Femur (tissue), 1 donor: ENCODE results near the gene CILP2.

ENCODE experiments used
- DNase-seq: peaks from one replicate; pipeline ENCODE4 v3.0.0-alpha.2; 2017

The CILP2 gene

DNA sequence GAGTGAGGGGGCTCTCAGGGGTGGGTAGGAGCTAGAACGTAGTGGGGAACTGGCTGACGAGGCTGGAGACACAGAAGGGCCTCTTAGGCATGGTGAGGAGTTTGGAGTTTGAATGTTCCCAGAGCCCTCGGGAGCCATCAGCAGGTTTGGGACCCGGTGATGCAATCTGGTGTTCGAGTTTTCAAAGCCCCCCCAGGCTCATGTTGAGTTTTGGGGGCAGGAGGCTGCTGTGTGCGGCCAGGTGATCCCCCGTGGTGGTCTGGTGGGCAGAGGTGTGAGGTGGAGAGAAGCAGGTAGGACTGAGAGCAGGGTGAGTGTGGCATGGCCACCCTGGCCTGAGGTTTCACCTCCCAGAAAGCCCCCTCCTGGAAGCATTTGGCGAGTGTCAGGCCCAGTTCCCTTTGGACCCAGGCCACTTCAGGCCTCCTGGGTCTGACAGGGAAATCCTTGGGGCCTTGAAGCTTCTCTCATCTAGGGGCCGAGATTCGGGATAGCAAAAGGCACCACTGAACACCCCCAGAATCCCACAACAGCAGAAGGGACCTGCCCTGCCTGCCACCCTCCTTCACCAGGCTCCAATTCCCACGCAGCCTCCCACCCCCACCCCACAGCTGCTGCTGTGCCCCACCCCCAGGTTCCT lies 8.2 kb upstream of the CILP2 start:
- DNase-seq: no peak

DNA sequence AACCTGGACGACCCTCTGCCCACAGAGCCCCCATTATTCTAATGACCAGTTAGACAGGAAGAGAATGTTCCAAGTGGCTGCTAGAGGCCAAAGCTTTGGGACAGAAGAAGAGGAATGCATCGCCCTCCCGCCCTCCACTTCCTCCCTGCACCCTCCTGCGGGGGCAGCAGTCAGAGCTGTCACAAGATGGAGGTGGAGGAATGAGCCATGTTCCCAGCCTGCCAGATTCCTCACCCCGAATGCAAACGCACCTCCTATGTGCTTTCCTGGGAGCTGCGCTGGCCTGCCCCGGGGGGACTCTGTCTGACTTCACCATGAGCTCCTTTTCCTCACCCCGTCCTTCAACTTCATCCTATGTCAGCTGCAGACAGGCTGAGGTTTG lies 7.7 kb upstream of the CILP2 start:
- no peak for DNase-seq

- DNase-seq: no peak
These were observed 7.2 kb upstream of the CILP2 start for GRCh38 chr19:19530889-19531288.

DNA sequence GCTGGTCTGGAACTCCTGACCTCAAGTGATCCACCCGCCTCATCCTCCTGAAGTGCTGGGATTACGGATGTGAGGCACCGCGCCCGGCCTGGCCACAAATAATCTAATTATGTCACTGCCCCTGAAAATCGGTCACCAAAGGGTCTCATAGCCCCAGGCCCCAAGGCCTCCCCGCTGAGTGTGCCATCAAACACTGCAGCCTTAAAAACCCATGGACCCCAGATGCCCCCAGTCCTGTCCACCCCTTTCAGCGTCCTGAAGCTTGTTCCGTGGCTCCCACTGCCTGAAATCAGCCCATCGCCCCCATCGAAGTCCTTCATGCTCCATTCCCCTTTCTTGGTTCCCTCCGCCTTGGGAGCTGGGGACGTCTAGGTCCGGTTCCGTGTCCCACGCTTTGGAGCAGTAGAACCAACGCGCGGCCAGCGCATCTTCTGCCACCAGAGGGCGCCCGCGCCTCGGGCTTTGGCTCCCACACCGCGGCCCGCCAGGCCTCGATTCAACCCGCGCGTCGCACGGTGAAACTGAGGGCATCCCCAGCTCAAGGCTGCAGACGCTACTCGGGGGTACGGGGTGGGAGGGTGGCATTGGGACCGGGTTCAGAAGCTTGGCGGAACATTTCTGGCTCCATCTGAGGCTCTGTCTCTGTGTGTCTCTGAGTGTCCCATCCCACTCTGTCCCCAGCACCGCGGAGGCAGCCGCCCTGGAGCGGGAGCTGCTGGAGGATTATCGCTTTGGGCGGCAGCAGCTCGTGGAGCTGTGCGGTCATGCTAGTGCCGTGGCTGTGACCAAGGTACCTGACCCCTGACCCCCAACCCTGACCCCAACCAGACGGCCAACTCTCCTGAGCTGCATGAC lies 5.9 kb upstream of the CILP2 start:
- DNase-seq: peak; percentile 87

GRCh38 chr19:19532806-19533701 lies 5.0 kb upstream of the CILP2 start:
- no peak for DNase-seq

GRCh38 chr19:19533841-19534240 lies 4.2 kb upstream of the CILP2 start:
- DNase-seq: peak; percentile 40

- DNase-seq: peak; percentile 38
These were observed 3.4 kb upstream of the CILP2 start for GRCh38 chr19:19534556-19535265.

- DNase-seq: peak; percentile 35
These were observed 2.5 kb upstream of the CILP2 start for GRCh38 chr19:19535311-19536191.

DNA sequence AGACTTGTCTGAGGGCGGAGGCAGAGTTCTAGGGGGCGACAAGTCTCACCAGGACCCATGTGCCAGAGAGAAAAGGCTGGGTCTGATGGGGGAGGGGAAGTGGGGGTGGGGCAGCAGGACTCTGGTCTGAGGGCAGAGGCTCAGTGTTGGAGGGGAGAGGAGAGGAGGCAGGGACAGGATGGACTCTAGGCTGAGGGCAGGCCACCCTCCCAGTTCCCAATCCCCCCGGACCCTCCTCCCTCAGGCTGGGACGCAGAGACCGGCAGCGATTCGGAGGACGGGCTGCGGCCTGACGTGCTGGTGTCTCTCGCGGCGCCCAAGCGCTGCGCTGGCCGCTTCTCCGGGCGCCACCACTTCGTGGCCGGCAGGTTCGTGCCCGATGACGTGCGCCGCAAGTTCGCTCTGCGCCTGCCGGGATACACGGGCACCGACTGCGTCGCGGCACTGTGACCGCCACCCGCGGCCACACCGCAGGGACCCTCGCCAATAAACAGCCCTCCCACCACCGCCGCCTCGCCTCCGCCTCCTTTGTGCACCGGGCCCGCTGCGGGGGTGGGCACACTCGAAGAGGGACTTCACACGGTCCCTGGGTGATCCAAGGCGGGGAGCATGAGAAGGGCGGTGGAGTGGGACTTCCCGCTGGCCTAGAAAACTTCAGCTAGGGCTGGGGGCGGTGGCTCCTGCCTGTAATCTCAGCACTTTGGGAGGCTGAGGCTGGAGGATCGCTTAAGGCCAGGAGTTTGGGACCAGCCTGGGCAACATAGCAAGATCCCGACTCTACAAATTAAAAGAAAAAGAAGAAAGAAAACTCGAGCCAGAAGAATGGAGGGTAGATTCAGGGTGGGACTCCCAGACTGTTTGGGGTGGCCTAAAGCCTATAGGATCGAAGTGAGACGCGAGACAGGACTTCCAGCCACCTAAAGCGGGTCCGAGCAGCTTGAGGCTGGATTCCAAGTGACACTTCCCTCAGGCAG lies 703 bp upstream of the CILP2 start:
- DNase-seq: peak; percentile 40

GRCh38 chr19:19538785-19539166 lies 711 bp downstream of the CILP2 start:
- DNase-seq: peak; percentile 71

GRCh38 chr19:19539698-19540063 lies 1.6 kb downstream of the CILP2 start:
- peak; percentile 24 for DNase-seq

GRCh38 chr19:19540064-19540714 lies 2.1 kb downstream of the CILP2 start:
- peak; percentile 89 for DNase-seq

DNA sequence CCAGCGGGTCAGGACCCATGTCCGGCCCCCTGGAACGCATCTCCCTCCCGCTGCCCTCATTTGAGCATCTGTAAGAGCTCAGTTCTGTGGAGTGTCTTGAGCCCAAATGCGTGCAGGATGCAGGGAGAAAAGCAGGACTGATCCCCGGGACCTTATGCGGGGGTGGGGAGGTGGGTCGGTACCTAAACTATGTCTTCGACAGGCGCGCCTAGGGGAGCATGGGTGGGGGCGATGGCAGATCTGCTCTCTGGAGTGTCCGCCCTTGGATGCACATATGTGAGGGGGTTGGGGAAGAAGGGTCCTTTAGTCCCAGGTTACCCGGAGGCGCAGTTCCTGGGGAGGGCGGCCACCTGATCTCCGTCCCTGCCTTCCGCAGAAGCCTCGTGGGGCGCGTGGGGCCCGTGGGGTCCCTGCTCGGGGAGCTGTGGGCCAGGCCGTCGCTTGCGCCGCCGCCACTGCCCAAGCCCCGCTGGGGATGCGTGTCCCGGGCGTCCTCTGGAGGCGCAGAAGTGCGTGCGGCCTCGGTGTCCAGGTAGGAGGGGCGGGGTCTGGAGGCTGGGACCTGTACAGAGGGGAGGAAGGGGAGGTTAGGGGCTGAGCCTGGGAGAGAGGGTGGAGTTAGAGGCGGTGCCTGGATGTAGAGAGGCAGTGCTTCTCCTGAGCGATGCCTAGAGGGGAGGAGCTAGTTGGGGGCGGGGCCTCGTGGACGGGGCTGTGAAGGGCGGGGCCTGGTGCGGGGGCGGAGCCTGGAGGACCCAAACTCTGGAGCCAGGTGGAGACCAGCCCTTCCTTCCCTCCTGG lies 2.9 kb downstream of the CILP2 start:
- peak; percentile 81 for DNase-seq

GRCh38 chr19:19541616-19542015 lies 3.6 kb downstream of the CILP2 start:
- DNase-seq: peak; percentile 76

GRCh38 chr19:19542507-19542906 lies 4.4 kb downstream of the CILP2 start:
- DNase-seq: peak; percentile 32

DNA sequence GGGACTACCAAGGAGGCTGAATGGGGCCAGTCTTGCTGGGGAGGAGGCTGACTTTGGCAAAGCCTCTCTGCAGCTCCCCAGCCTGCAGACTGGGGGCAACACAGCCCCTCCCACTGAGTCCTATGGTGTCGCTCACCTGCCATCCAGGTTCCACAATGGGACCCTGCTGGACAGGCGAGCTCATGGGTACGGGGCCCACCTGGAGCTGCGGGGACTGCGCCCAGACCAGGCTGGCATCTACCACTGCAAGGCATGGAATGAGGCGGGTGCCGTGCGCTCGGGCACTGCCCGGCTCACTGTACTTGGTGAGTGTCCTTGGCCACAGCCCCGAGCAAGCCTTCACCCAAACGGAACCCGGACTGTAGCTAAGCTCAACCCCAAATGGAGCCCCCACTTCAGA lies 5.0 kb downstream of the CILP2 start:
- peak; percentile 22 for DNase-seq

- DNase-seq: peak; percentile 19
These were observed 5.6 kb downstream of the CILP2 start for GRCh38 chr19:19543640-19544039.

DNA sequence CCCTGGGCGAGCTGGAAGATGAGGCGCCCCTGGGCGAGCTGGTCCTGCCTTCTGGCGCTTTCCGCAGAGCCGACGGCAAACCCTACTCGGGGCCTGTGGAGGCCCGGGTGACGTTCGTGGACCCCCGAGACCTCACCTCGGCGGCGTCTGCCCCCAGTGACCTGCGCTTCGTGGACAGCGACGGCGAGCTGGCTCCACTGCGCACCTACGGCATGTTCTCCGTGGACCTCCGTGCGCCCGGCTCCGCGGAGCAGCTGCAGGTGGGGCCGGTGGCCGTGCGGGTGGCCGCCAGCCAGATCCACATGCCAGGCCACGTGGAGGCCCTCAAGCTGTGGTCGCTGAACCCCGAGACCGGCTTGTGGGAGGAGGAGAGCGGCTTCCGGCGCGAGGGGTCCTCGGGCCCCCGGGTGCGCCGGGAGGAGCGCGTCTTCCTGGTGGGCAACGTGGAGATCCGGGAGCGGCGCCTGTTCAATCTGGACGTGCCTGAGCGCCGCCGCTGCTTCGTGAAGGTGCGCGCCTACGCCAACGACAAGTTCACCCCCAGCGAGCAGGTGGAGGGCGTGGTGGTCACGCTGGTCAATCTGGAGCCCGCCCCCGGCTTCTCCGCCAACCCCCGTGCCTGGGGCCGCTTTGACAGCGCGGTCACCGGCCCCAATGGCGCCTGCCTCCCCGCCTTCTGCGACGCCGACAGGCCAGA lies 6.3 kb downstream of the CILP2 start:
- DNase-seq: peak; percentile 16
